ENCODE measurements around the gene MACO1.

Gene MACO1

DNA sequence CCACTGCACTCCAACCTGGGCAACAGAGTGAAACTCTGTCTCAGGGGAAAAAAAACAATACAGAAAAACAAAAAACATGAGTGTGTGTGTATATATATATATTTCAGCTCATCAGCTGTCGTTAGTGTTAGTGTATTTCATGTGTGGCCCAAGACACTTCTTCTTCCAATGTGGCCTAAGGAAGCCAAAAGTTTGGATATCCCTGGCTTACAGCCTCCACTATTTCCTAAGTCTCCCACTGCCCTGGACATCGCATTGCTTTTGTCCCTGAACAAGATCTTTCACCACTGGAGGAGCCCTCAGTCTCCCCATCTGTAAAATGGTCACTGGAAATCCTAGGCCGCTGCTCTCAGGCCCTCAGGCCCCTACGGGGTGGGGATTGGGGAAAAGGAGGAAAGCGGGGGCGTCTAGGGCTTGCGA is 112.3 kb downstream of the MACO1 start:
- DNase-seq (ENCODE audit: low read depth in 2 of 2), result no peak

DNA sequence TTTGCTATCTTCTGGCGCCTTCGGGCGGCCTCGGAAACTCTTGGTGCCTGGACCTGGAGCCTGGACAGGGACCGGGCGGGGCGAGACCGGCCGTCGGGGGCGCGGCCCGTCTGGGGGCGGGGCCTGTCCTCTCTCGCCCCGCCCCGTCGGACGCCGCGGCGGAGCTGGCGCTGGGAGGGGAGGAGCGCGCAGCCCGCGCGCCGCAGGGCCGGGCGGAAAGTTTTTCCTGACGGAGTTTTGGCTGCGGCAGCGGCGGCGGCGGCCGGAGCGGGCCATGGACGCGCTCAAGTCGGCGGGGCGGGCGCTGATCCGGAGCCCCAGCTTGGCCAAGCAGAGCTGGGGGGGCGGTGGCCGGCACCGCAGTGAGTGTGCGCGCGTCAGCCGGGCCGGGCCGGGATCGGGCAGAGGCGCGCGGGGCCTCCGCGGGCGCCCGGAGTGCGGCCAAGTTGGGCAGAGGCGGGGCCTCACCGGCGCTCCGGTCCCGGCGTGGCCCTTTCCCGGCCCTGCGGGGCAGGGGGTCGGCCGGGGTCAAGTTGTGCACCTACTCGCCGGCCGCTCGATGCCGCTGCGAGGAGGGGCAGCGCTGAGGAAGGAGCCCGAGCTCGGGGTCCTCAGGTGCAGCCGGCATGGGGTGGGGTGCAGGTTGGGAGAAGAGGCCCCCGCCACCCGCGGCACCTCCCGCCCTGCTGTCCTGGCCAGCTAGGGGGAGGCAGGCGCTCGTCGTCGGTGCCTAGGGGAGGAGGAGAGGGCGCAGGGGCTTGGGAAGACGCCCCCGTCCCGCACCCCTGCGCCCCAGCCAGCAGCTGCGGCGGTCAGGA is 112.9 kb downstream of the MACO1 start, which contains the start of gene LDLRAP1:
Gene LDLRAP1, plus strand, starts transcription at position 182 of the 818 bp plus-strand sequence. Its CDS starts 93 bp downstream, at position 275.
- peak; percentile 46 to 48 for DNase-seq (ENCODE audit: low read depth in 2 of 2)

DNA sequence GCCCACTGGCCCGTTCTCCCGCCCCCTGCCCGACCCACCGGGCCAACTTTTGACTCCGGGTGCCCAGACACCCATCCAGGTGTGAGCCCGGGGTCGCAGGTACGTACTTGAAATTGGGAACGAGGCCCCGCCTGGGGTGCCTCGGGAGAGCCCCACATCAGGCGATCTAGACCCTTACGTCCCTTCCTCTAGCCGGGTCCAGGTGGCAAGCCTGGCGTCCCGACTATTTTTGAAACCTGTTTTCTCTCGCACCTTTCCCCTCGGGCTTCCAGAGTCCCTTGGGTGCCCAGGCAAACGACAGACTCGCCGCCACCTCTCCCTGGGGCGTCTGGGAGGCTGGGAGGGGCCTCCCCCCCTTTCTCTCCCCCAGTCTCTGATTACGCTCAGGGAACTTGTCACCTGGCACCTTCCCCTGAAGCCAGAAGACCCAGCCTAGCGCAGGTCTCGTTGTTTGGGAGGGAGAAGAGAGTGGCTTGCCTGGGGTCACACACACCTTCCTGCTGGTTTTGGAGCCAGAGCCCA is 113.6 kb downstream of the MACO1 start:
- no peak for DNase-seq (ENCODE audit: low read depth in 2 of 2)

DNA sequence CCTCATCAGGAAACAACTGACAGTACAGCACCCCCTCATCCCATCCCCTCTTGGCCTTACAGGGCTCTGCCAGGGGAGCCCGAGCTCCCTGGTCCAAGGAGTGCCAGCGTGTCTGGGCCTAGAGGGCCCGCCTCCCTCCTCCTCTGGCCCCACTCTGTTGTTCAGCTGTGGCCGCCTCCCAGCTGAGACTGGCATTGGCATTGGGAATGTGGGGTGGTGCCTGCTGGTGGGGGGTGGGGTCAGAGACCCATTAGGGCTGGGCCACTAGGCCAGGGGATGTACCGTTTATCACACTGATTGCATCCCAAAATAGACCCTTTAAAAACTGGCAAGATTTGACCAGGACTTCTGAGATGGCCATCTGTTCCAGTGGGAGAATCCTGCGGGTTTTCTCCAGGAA is 114.1 kb downstream of the MACO1 start:
- no peak for DNase-seq (ENCODE audit: low read depth in 2 of 2)

DNA sequence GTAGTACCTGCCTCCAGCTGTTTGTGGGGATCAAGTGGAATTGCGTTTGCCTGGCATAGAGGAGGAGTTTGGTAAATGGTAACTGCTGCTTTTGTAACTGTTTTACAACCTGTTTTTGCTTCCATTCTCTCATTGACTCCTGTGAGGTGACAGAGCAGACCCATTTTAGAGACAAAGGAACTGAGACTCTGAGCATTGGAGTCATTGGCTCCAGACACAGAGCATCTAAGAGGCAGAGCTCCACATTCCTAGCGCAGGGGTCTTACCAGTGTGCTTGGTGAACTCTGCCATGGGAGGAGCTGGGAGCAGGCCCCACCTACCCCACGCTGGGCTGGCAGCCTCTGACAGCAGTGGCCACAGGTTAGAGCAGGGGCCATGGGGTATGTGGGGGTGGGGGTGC is 115.1 kb downstream of the MACO1 start:
- DNase-seq (ENCODE audit: low read depth in 2 of 2), result no peak

DNA sequence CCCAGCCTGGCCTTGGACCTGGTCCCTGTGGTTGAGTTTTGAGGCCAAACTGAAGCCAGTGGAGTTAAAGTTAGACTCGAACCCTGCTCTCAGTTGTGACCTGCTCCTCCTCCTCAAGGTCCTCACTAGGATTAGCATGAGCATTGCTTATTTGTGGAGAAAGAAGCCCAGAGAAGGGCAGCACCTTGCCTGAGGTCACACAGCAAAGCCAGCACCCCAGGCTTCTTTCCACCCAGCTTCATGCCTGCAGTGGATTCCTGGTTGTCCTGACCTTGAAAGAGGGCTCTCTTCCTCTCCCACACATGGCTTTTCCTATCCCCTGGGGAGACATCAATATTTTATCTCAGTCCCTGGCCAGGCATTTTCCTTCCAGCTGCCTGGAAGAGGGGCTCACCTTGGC is 115.5 kb downstream of the MACO1 start:
- no peak for DNase-seq (ENCODE audit: low read depth in 2 of 2)

DNA sequence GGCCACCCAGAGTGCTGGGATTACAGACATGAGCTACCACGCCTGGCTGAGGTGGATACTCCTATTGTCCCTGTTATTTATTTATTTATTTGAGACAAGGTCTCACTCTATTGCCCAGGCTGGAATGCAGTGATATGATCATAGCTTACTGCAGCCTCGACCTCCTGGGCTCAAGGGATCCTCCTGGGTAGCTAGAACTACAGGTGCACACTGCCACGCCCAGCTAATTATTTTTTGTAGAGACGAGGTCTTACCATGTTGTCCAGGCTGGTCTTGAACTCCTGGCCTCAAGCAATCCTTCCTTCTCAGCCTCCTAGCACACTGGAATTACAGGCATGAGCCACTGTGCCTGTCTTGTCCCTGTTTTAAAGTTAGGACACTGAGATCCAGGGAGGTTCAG is 117.9 kb downstream of the MACO1 start:
- no peak for DNase-seq (ENCODE audit: low read depth in 2 of 2)

DNA sequence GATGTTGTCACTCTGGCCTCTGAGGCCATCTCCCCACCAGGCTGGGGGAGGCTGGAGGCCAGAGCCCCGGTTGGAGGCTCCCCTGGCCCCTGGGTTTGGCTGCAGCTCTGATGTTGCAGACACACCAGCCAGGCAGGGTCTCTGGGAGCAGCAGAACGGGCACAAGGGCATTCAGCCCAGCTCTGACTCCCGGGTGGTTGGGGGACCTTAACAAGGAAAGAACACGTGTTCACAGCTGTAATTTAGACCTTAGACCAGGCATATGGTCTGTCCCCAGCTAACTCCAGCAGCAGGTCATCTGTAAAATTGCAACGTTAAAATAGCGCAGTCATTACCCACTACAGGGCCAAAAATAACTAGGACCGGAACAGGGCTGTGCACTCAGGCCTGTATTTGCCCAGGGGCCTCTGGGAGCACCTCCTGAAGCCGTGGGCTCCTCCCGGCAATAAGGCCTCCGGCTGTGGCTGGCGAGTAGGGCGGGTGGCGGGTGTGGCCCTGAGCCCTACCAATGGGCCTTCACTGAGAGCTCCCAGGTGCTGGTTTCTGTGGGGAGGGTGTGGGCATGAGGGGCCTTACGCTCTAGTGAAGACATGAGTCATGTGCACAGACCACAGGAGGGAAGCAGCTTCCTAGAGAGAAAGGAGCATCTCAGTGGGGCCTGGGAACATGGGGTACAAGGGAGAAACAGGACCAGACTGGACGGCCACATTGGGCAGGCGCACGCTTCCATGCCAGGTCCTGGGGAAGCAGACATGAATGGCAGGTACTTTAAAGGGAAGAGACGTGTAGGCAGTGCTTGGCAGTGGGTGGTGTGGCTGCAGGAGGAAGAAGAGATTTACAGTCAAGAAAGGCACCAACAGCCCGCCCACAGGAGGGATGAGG is 118.8 kb downstream of the MACO1 start:
- DNase-seq (ENCODE audit: low read depth in 2 of 2), result no peak
